Transverse colon (tissue), 4 donors: ENCODE results near the gene TEKT5. TPM values are rescaled to one million over a fixed set of nuclear protein-coding genes. Genes with fewer than 3 reads are reported as not detected.

Experiments used
- DNase-seq: peaks from one replicate; pipeline ENCODE4 v3.0.0-alpha.2; 2019
- H3K27ac ChIP-seq, 4 donors: fragments of 200-600 bp; sonication (generic); 2 replicates each; pipeline ENCODE4 v1.5.1; 2016 to 2018; ENCODE audit warnings: inconsistent platforms in 4 of 4
- H3K27me3 ChIP-seq: fragments of 200-600 bp; sonication (generic); 2 replicates; pipeline ENCODE4 v1.5.1; 2017; ENCODE audit warnings: inconsistent platforms
- H3K36me3 ChIP-seq, 4 donors: fragments of 200-600 bp; sonication (generic); 2 replicates each; pipeline ENCODE4 v1.5.1; 2017 to 2019; ENCODE audit warnings: inconsistent platforms in 4 of 4
- H3K4me1 ChIP-seq, 4 donors: fragments of 200-600 bp; sonication (generic); 2 replicates each; pipeline ENCODE4 v1.5.1; 2017 to 2020; ENCODE audit warnings: inconsistent platforms in 4 of 4
- H3K4me3 ChIP-seq, 4 donors: fragments of 200-600 bp; sonication (generic); 1 replicate in 1 of 4; 2 replicates in 3 of 4; pipeline versions ENCODE4 v1.5.1 to v1.6.1; 2017 to 2019; ENCODE audit warnings: inconsistent platforms in 4 of 4
- H3K9me3 ChIP-seq, 2 donors: fragments of 200-600 bp; sonication (generic); 2 replicates each; pipeline ENCODE4 v1.5.1; 2017 to 2019; ENCODE audit warnings: inconsistent platforms in 2 of 2
- EP300 ChIP-seq: sonication (generic); formaldehyde crosslinking; IDR thresholded peaks from one replicate; pipeline ENCODE4 v1.6.1; 2017; ENCODE audit warnings: antibody characterized with exemption, low read depth
- POLR2A ChIP-seq: fragments of 450-650 bp; IDR thresholded peaks from one replicate; pipeline ENCODE4 v1.6.1; 2016; ENCODE audit warnings: antibody characterized with exemption, mild to moderate bottlenecking, moderate library complexity
- POLR2AphosphoS5 ChIP-seq, 3 donors: sonication (generic); formaldehyde crosslinking; IDR thresholded peaks; one replicate each; pipeline ENCODE4 v1.6.1; 2016; ENCODE audit warnings: antibody characterized with exemption in 3 of 3
- WGBS, 2 donors: methylation state at CpG; one replicate each; pipeline ENCODE4 v1.1.5; 2018; ENCODE audit warnings: low coverage in 1 of 2; 5-methylcytosine and 5-hydroxymethylcytosine counted together
- in situ Hi-C, 4 donors: fragments of 200-750 bp; cut with MboI; loops; one replicate each; pipeline versions ENCODE4 v1.15.0 to v1.15.1; 2017; ENCODE audit warnings: low sequenced_read_pairs in 3 of 4, low pct_ligation_motif_present in 1 of 4, low pct_unique_long_range_greater_than_20kb in 1 of 4
- intact Hi-C: fragments of 100-400 bp; cut with DNase I; formaldehyde crosslinking; loops from one replicate; pipeline ENCODE4 v1.15.1; 2023; ENCODE audit warnings: low total_unique reads
- total RNA-seq, 4 donors: library from RNA; depleted of rRNA; stranded (reverse); fragments of >200 nt; gene quantifications; one replicate each; pipeline ENCODE4 v1.1.0, GENCODE V29; 2016
- TF ChIP-seq, protein P1 (sequence below), 5 experiments: fragments of 200-600 bp in 3 of 5; fragments of 450-650 bp in 2 of 5; sonication (generic) in 3 of 5; IDR thresholded peaks; 1 replicate in 2 of 5; 2 replicates in 3 of 5; pipeline ENCODE4 v1.5.1; 2016 to 2017; ENCODE audit warnings: antibody characterized with exemption in 5 of 5, inconsistent platforms in 3 of 5, mild to moderate bottlenecking in 2 of 5, moderate library complexity in 1 of 5

Gene TEKT5
- total RNA-seq, 4 donors from 2014 or later = 2.5 TPM; not detected in 3

DNA sequence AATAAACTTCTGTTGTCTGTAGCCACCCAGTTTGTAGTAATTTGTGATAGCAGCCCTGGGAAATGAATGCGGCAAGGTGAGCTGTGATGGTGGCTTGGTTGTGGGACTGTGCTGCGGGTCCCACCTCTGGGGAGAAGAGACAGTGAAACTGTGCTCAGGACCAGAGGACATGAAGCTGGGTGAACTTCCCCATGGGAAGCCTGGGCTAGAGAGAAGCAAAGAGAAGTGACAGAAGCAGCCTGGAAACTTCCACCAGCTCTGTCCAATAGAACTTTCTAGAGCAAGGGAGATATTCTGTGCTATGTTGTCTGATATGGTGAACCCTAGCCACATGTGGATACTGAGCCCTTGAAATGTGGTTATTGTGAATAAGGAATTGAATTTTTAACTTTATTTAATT is 62.8 kb downstream of the TEKT5 start:
- Histone ChIP-seq H3K36me3 (no peaks in the 10 kb centered on the region), H3K27me3 (no peaks in the 10 kb centered on the region), H3K27ac (no peak overlapping the region), H3K4me1 (peaks cover 0 to 4% (median 0%) of the 10 kb centered on the region in 4 donors), H3K4me3 (no peak overlapping the region), H3K9me3 (no peaks in the 10 kb centered on the region)
- TF ChIP-seq POLR2AphosphoS5 (IDR thresholded peaks at IDR 0.05) (no peak), POLR2A (no peak), EP300 (no peak)
- TF ChIP-seq, protein P1, sequence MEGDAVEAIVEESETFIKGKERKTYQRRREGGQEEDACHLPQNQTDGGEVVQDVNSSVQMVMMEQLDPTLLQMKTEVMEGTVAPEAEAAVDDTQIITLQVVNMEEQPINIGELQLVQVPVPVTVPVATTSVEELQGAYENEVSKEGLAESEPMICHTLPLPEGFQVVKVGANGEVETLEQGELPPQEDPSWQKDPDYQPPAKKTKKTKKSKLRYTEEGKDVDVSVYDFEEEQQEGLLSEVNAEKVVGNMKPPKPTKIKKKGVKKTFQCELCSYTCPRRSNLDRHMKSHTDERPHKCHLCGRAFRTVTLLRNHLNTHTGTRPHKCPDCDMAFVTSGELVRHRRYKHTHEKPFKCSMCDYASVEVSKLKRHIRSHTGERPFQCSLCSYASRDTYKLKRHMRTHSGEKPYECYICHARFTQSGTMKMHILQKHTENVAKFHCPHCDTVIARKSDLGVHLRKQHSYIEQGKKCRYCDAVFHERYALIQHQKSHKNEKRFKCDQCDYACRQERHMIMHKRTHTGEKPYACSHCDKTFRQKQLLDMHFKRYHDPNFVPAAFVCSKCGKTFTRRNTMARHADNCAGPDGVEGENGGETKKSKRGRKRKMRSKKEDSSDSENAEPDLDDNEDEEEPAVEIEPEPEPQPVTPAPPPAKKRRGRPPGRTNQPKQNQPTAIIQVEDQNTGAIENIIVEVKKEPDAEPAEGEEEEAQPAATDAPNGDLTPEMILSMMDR (IDR thresholded peaks at IDR 0.05) = no peak
- WGBS, 2 donors = 85% methylated on average over 2 of the region's 2 CpGs; no CpG with 5 or more reads in 1 of the 2 donors
- DNase-seq = no peak
- in situ Hi-C loops = no loop called here
- intact Hi-C loops = no loop called here

DNA sequence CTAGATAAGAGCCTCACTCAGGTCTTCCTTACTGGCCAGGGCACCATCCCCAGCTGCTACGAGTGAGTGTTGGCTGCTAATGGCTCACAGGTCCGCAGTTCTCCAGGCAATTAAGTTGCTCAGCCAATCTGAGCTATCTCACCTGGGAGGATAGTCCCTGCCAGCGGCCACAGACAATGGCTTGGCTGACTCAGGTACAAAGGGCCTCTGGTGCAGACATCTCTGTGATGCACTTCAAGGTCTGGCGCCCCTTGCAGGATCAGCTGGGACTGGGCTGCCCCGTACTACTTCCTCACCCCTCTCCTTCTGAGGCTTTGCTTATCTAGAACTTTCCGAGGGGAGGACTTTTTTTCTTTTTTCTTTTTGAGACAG is 65.2 kb downstream of the TEKT5 start:
- in situ Hi-C loops (no loop called here), intact Hi-C loops (no loop called here)
- 41 to 60% methylated on average over 1 to 6 of the region's 6 CpGs for WGBS, 2 donors
- DNase-seq = no peak
- Histone ChIP-seq H3K27me3 (no peaks in the 10 kb centered on the region), H3K36me3 (no peaks in the 10 kb centered on the region), H3K4me3 (no peak overlapping the region), H3K27ac (no peak overlapping the region), H3K9me3 (no peaks in the 10 kb centered on the region), H3K4me1 (peaks cover 0 to 4% (median 0%) of the 10 kb centered on the region in 4 donors)
- no peak for TF ChIP-seq POLR2A
- TF ChIP-seq, protein P1 (IDR thresholded peaks at IDR 0.05) = peak in 1 of 5 experiments; percentile 26

DNA sequence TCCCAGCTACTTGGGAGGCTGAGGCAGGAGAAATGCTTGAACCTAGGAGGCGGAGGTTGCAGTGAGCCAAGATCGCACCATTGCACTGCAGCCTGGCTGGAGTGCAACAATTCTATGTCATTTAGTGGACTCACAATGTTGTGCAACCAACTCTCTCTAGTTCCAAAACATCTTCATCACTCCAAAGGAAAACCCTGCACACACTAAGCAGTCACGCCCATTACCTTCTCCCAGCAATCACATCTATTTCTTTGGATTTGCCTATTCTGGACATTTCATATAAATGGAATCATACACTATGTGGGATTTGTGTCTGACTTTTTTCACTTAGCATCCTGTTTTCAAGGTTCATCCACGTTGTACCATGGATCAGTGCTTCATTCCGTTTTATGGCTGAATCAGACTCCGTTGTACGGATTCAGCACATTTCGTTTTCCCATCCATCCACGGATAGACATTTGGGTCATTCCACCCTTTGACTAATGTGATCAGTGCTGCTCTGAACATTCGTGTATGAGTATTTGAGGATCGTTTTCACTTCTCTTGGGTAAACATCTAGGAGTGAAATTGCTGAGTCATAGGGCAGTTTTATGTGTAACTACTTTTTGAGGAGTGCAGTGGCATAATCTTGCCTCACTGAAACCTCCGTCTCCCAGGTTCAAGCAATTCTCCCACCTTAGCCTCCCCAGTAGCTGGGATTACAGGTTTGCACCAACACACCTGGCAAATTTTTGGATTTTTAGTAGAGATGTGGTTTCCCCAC is 69.0 kb downstream of the TEKT5 start:
- H3K27me3 ChIP-seq = no peaks in the 10 kb centered on the region

DNA sequence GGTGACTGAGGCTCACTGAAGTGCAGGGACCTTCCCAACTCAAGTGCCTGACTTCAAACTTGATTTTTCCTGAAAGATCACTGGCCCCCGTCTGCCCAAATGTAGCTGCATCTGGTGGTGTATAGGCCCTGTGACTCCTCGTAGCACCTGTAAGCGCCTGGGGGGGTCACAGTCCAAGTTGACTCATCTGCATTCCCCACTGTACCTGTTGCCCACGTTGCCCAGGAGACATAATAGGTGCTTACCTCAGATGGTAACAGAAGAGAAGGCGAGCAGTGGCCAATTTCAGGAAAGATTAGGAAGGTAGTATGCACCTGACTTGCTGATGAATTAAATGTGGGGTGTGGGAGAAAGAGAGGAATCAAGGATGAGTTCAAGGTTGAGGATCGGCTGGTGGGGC is 70.2 kb downstream of the TEKT5 start:
- WGBS, 2 donors = 76 to 100% methylated on average over 3 to 6 of the region's 6 CpGs
- no peak for DNase-seq
- Histone ChIP-seq H3K4me3 (no peak overlapping the region), H3K27me3 (no peaks in the 10 kb centered on the region), H3K9me3 (no peaks in the 10 kb centered on the region), H3K4me1 (peaks cover 0 to 6% (median 4%) of the 10 kb centered on the region in 4 donors), H3K36me3 (no peaks in the 10 kb centered on the region), H3K27ac (no peak overlapping the region)
- intact Hi-C loops (no loop called here), in situ Hi-C loops (no loop called here)
- no peak for TF ChIP-seq POLR2AphosphoS5 (IDR thresholded peaks at IDR 0.05)
- TF ChIP-seq, protein P1 (IDR thresholded peaks at IDR 0.05) = no peak
- TF ChIP-seq POLR2A = no peak
- no peak for TF ChIP-seq EP300

More for the DNA sequence above, 69.0 kb downstream of the TEKT5 start:
- in situ Hi-C loops (no loop called here), intact Hi-C loops (no loop called here)
- TF ChIP-seq EP300 = no peak
- TF ChIP-seq POLR2A = no peak
- TF ChIP-seq, protein P1 (IDR thresholded peaks at IDR 0.05) = no peak
- no peak for TF ChIP-seq POLR2AphosphoS5 (IDR thresholded peaks at IDR 0.05)
- Histone ChIP-seq H3K4me1 (peaks cover 0 to 4% (median 2%) of the 10 kb centered on the region in 4 donors), H3K4me3 (no peak overlapping the region), H3K27ac (no peak overlapping the region), H3K9me3 (no peaks in the 10 kb centered on the region), H3K36me3 (no peaks in the 10 kb centered on the region)
- no peak for DNase-seq
- 74 to 100% methylated on average over 6 to 12 of the region's 12 CpGs for WGBS, 2 donors
